ENCODE results near the gene CST9.

CST9 gene

GRCh38 chr20:23605867-23606651 is at the start of gene CST9:
TSS of gene CST9 (minus strand) at chr20:23605917. CDS start at chr20:23605864, 53 bp downstream.
- Mint-ChIP-seq H3K36me3 (no peaks in the 10 kb centered on the region), H3K4me1 (no peaks in the 10 kb centered on the region), H3K9me3 (no peaks in the 10 kb centered on the region), H3K27me3 (peaks cover 4% of the 10 kb centered on the region), H3K4me3 (no peak within 1 kb of the TSS), H3K27ac (no peak within 1 kb of the TSS)
- ATAC-seq (ENCODE audit: low read depth) (no peak), DNase-seq (ENCODE audit: low spot score in 2 of 2) (no peak)

DNA sequence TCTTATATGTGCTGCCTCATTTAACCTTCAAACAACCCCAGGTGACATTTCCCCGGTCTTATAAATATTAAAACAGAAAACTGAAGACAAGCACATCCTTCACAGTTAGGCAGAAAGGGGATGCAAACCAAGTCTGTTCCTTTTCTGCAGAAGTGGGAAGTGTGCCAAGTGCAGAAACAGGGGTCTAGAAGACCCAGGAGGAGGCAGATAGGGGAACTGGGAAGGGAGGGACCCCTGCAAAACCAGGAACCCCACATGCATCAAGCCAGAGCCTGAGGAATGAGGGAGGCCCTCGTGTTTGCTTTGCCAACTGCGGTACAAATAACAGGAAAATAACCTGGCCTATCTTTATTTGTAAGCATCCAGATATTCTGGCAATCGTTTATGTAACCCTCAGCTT is 49.0 kb upstream of the CST9 start:
- no peaks in the 10 kb centered on the region for H3K9me3 Mint-ChIP-seq
- ATAC-seq (ENCODE audit: low read depth) = no peak
- H3K27me3 Mint-ChIP-seq = peaks cover 3% of the 10 kb centered on the region
- no peaks in the 10 kb centered on the region for H3K4me1 Mint-ChIP-seq
- DNase-seq (ENCODE audit: low spot score in 2 of 2) = no peak
- no peak overlapping the region for H3K27ac Mint-ChIP-seq
- H3K4me3 Mint-ChIP-seq = no peak overlapping the region
- no peaks in the 10 kb centered on the region for H3K36me3 Mint-ChIP-seq

- Mint-ChIP-seq H3K27ac (no peak overlapping the region), H3K4me1 (no peaks in the 10 kb centered on the region), H3K9me3 (no peaks in the 10 kb centered on the region), H3K27me3 (peaks cover 3% of the 10 kb centered on the region), H3K4me3 (no peak overlapping the region), H3K36me3 (no peaks in the 10 kb centered on the region)
- DNase-seq (ENCODE audit: low spot score in 2 of 2) (no peak), ATAC-seq (ENCODE audit: low read depth) (no peak)
Measured at GRCh38 chr20:23654000-23654399, 48.3 kb upstream of the CST9 start.

DNA sequence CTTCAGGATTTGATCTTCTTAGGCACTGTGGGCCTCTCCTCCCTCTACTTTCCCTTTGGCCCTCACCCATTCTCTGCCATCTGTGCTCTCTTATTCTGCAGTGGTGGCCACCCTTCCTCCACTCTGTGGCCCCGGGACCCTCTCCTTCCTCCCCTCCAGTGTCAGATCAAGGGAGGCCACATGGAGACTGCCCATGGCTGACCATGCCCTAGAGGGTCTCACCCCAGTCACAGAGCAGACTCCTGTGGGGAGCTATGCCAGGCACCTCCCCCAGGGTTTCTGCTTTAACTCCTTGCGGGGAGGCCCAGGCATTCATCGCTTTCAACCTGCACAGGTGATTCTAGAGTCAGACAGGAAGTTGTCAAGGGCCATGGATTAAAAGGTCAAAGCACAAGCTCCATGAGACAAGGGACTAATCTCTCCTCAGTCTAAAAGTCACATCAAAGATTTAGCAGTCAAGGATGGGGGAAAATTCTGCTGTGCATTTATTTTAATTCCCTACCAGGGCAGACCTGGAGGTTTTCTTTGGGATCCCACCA is 47.8 kb upstream of the CST9 start:
- no peaks in the 10 kb centered on the region for H3K36me3 Mint-ChIP-seq
- no peaks in the 10 kb centered on the region for H3K4me1 Mint-ChIP-seq
- H3K27me3 Mint-ChIP-seq = peaks cover 3% of the 10 kb centered on the region
- DNase-seq (ENCODE audit: low spot score in 2 of 2) (no peak), ATAC-seq (ENCODE audit: low read depth) (no peak)
- H3K9me3 Mint-ChIP-seq = no peaks in the 10 kb centered on the region
- no peak overlapping the region for H3K4me3 Mint-ChIP-seq
- H3K27ac Mint-ChIP-seq = no peak overlapping the region

GRCh38 chr20:23652926-23653325 is 47.2 kb upstream of the CST9 start:
- peaks cover 3% of the 10 kb centered on the region for H3K27me3 Mint-ChIP-seq
- ATAC-seq (ENCODE audit: low read depth) (no peak), DNase-seq (ENCODE audit: low spot score in 2 of 2) (no peak)
- H3K4me1 Mint-ChIP-seq = no peaks in the 10 kb centered on the region
- H3K9me3 Mint-ChIP-seq = no peaks in the 10 kb centered on the region
- no peak overlapping the region for H3K27ac Mint-ChIP-seq
- H3K4me3 Mint-ChIP-seq = no peak overlapping the region
- H3K36me3 Mint-ChIP-seq = no peaks in the 10 kb centered on the region

DNA sequence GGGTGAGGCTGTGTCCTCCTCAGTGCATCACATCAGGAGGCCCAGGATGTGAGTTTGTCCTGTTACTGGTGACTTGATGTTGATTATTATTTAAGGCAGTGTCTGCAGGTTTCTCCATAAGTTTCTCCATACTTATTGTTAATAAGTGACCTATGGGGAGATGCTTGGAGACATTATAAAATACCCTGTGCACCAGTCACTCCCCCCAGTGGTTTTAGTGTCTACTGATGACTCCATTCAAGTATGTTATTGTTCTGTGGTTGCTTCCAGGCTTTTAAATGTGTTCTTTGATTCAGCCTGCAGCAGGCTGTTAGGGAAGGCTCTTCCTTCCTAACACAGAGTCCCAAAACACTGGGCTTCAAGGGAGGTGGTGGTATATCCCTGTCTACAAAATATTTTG is 46.7 kb upstream of the CST9 start:
- no peaks in the 10 kb centered on the region for H3K4me1 Mint-ChIP-seq
- H3K27me3 Mint-ChIP-seq = peaks cover 3% of the 10 kb centered on the region
- no peaks in the 10 kb centered on the region for H3K9me3 Mint-ChIP-seq
- ATAC-seq (ENCODE audit: low read depth) = no peak
- no peak overlapping the region for H3K4me3 Mint-ChIP-seq
- no peak for DNase-seq (ENCODE audit: low spot score in 2 of 2)
- H3K36me3 Mint-ChIP-seq = no peaks in the 10 kb centered on the region
- H3K27ac Mint-ChIP-seq = no peak overlapping the region

DNA sequence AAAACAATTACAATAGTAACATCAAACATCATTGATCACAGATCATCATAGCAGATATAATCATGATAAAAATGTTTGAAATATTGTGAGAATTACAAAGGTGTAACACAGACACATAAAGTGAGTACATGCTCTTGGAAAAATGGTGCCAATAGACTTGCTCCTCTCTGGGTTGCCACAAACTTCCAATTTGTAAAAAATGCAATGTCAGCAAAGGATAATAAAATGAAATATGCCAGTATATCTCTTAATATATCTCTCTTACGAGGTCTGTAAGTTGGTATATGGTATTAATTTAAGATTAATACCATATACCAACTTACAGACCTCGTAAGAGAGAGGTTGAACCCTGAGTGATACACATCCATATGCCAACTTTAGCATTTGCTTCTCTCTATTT is 45.4 kb upstream of the CST9 start:
- H3K4me3 Mint-ChIP-seq = no peak overlapping the region

GRCh38 chr20:23649830-23650417 is 44.2 kb upstream of the CST9 start:
- ATAC-seq (ENCODE audit: low read depth) (no peak), DNase-seq (ENCODE audit: low spot score in 2 of 2) (no peak)
- H3K4me3 Mint-ChIP-seq = no peak overlapping the region
- no peak overlapping the region for H3K27ac Mint-ChIP-seq
- H3K36me3 Mint-ChIP-seq = no peaks in the 10 kb centered on the region
- peaks cover 4% of the 10 kb centered on the region for H3K27me3 Mint-ChIP-seq
- no peaks in the 10 kb centered on the region for H3K4me1 Mint-ChIP-seq
- no peaks in the 10 kb centered on the region for H3K9me3 Mint-ChIP-seq

More for the DNA sequence above, 45.4 kb upstream of the CST9 start:
- no peak overlapping the region for H3K27ac Mint-ChIP-seq
- peaks cover 2% of the 10 kb centered on the region for H3K27me3 Mint-ChIP-seq
- H3K36me3 Mint-ChIP-seq = no peaks in the 10 kb centered on the region
- H3K4me1 Mint-ChIP-seq = no peaks in the 10 kb centered on the region
- DNase-seq (ENCODE audit: low spot score in 2 of 2) (no peak), ATAC-seq (ENCODE audit: low read depth) (no peak)
- H3K9me3 Mint-ChIP-seq = no peaks in the 10 kb centered on the region

DNA sequence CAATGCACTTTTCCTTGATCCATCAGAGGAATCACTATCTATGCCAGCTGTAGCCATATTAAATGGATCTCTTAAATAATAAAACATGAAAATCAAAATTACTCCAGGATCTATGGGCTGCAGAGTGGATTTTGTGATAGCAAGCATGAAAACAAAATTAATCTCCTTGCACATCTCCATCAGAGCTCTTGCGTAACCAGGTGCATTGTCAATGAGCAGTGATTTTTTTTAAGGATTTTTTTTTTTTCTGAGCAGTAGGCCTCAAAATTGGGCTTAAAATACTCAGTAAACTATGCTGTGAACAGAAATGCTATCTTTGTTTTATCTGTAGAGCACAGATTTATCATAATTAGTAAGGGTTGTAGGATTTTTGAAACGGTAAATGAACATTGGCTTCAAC is 43.5 kb upstream of the CST9 start:
- no peak overlapping the region for H3K27ac Mint-ChIP-seq
- H3K27me3 Mint-ChIP-seq = peaks cover 4% of the 10 kb centered on the region
- DNase-seq (ENCODE audit: low spot score in 2 of 2) (no peak), ATAC-seq (ENCODE audit: low read depth) (no peak)
- no peak overlapping the region for H3K4me3 Mint-ChIP-seq
- H3K4me1 Mint-ChIP-seq = no peaks in the 10 kb centered on the region
- H3K36me3 Mint-ChIP-seq = no peaks in the 10 kb centered on the region
- no peaks in the 10 kb centered on the region for H3K9me3 Mint-ChIP-seq

DNA sequence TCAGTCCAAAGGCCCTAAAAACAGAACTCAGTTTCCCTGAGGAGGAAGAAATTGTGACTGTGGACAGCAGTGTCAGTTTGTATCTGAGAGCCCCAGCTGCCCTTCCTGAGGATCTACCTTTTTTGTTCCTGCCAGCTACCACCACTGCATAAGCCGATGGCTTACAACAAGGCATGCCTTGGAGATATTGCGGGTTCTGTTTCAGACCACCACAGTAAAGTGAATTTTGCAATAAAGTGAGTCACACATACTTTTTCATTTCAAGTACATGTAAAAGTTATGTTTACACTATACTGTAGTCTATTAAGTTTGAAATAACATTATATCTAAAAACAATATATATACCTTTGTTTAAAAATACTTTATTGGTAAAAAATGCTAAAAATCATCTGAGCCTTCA is 41.6 kb upstream of the CST9 start:
- no peak overlapping the region for H3K27ac Mint-ChIP-seq
- H3K9me3 Mint-ChIP-seq = no peaks in the 10 kb centered on the region
- no peak for DNase-seq (ENCODE audit: low spot score in 2 of 2)
- no peaks in the 10 kb centered on the region for H3K4me1 Mint-ChIP-seq
- ATAC-seq (ENCODE audit: low read depth) = no peak
- peaks cover 2% of the 10 kb centered on the region for H3K27me3 Mint-ChIP-seq
- no peaks in the 10 kb centered on the region for H3K36me3 Mint-ChIP-seq
- no peak overlapping the region for H3K4me3 Mint-ChIP-seq

DNA sequence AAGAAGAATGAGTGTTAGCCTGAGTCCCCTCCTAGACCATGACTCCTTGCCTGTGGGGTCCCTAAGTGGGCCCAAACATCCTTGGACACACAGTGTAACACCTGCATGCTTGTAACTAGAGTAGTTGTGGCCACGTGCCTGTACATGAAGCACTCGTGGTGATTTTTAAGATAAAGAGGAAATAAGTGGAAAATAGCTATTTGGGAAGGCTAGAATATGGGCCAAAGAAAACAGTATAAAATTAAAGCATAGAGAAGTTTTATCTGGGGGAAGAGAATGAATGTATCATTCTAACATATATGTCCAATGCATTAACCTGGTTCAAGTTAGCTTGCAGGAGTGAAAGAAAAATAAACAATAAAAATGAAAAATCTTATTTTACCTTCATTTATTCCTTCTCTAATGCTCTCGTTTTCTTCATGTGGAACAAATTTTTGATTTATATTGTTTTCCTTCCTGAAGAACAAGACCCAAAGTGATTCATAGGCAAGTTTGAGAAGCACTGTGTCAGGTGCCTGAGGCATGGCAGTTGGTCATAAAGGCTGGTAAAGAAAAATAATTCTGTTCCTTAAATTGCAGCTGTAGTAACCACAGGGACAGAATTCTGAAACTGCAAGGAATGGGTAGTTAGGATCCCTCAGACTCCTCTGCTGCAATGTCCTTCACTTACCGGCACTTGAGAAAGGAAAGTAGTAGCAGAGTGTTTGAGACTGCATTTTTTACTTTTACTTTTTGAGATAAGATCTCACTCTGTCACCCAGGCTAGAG is 40.6 kb upstream of the CST9 start:
- Mint-ChIP-seq H3K27me3 (peaks cover 2% of the 10 kb centered on the region), H3K4me1 (no peaks in the 10 kb centered on the region), H3K36me3 (no peaks in the 10 kb centered on the region), H3K27ac (no peak overlapping the region), H3K4me3 (no peak overlapping the region), H3K9me3 (no peaks in the 10 kb centered on the region)
- DNase-seq (ENCODE audit: low spot score in 2 of 2) = no peak
- ATAC-seq (ENCODE audit: low read depth) = no peak

DNA sequence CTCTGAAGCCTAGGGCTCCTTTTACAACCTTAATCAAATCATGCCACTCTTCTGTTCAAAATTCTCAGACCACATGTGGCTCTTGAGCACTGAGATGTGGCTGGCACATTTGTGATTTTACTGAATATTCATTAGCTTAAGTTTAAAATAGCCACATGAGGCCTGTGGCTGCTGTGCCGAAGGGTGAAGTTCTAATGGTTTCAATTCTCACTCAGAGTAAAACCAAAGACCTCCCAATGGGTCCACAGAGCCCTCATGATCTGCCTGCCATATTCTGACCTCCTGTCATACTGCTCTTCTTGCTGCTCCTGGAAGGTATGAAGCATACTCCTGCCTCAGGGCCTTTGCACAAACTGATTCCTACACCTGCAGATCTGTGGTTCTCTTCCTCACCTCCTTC is 39.9 kb upstream of the CST9 start:
- DNase-seq (ENCODE audit: low spot score in 2 of 2) (no peak), ATAC-seq (ENCODE audit: low read depth) (no peak)
- Mint-ChIP-seq H3K27ac (no peak overlapping the region), H3K4me1 (no peaks in the 10 kb centered on the region), H3K4me3 (no peak overlapping the region), H3K9me3 (no peaks in the 10 kb centered on the region), H3K27me3 (peaks cover 2% of the 10 kb centered on the region), H3K36me3 (no peaks in the 10 kb centered on the region)

- ATAC-seq (ENCODE audit: low read depth) = no peak
- no peaks in the 10 kb centered on the region for H3K9me3 Mint-ChIP-seq
- H3K36me3 Mint-ChIP-seq = no peaks in the 10 kb centered on the region
- H3K4me3 Mint-ChIP-seq = no peak overlapping the region
- peaks cover 5% of the 10 kb centered on the region for H3K27me3 Mint-ChIP-seq
- no peaks in the 10 kb centered on the region for H3K4me1 Mint-ChIP-seq
- no peak overlapping the region for H3K27ac Mint-ChIP-seq
- DNase-seq (ENCODE audit: low spot score in 2 of 2) = no peak
Measured at GRCh38 chr20:23644164-23644563, 38.4 kb upstream of the CST9 start.

DNA sequence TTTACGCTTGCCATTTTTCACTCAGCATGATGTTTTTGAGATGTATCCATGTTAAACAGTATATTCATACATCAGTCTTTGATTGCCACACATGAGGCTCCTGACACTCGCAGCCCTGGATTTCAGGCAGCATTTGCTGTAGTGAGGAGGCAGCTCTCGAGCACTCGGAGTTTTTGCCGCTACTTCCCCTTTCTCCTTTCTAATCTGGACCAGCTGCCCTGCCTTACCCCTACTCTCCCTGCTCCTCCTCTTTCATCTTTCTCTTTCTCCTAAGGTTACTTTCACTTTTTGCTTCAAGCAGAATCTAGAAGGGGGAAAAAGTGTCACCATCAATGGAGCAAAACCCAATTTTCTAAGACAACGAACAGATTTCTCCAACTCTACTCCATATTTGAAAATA is 37.9 kb upstream of the CST9 start:
- Mint-ChIP-seq H3K9me3 (no peaks in the 10 kb centered on the region), H3K4me3 (no peak overlapping the region), H3K4me1 (no peaks in the 10 kb centered on the region), H3K27ac (no peak overlapping the region), H3K27me3 (peaks cover 5% of the 10 kb centered on the region), H3K36me3 (no peaks in the 10 kb centered on the region)
- no peak for DNase-seq (ENCODE audit: low spot score in 2 of 2)
- ATAC-seq (ENCODE audit: low read depth) = no peak

Measured in memory B cell (primary cell).